Thyroid gland (tissue), 4 donors: ENCODE results near the gene NUP85. TPM values are rescaled to one million over a fixed set of nuclear protein-coding genes. Genes with fewer than 3 reads are reported as not detected.

ENCODE experiments used
- DNase-seq, 2 donors: peaks; one replicate each; pipeline ENCODE4 v3.0.0-alpha.2; 2019
- H3K27ac ChIP-seq, 3 donors: fragments of 200-600 bp; sonication (generic); 1 replicate in 2 of 3; 2 replicates in 1 of 3; pipeline ENCODE4 v1.5.1; 2016 to 2019; ENCODE audit warnings: mild to moderate bottlenecking in 1 of 3, moderate library complexity in 1 of 3
- H3K27me3 ChIP-seq: fragments of 200-600 bp; sonication (generic); one replicate; pipeline ENCODE4 v1.5.1; 2019
- H3K36me3 ChIP-seq, 2 donors: fragments of 200-600 bp; sonication (generic); one replicate each; pipeline ENCODE4 v1.5.1; 2016 to 2019
- H3K4me1 ChIP-seq, 2 donors: fragments of 200-600 bp; sonication (generic); one replicate each; pipeline ENCODE4 v1.5.1; 2017 to 2019
- H3K4me3 ChIP-seq, 3 donors: fragments of 200-600 bp; sonication (generic); replicated peaks in 1 of 3; 1 replicate in 2 of 3; 2 replicates in 1 of 3; pipeline ENCODE4 v1.5.1; 2016; ENCODE audit warnings: mild to moderate bottlenecking in 1 of 3
- H3K9me3 ChIP-seq: fragments of 200-600 bp; sonication (generic); one replicate; pipeline ENCODE4 v1.5.1; 2017
- CTCF ChIP-seq, 6 experiments: fragments of 200-600 bp in 3 of 6; fragments of 450-650 bp in 3 of 6; sonication (generic) in 3 of 6; IDR thresholded peaks; one replicate each; pipeline ENCODE4 v1.5.1; 2016 to 2019; ENCODE audit warnings: antibody characterized with exemption in 6 of 6, mild to moderate bottlenecking in 2 of 6, inconsistent platforms in 1 of 6, moderate library complexity in 1 of 6
- POLR2A ChIP-seq, 2 donors: fragments of 450-650 bp; IDR thresholded peaks; one replicate each; pipeline ENCODE4 v1.6.1; 2017; ENCODE audit warnings: antibody characterized with exemption in 2 of 2, mild to moderate bottlenecking in 2 of 2, moderate library complexity in 1 of 2
- WGBS, 2 donors: methylation state at CpG; one replicate each; pipeline ENCODE4 v1.1.5; 2017; 5-methylcytosine and 5-hydroxymethylcytosine counted together
- intact Hi-C: fragments of 100-400 bp; cut with DNase I; formaldehyde crosslinking; loops from one replicate; pipeline ENCODE4 v1.15.1; 2023
- total RNA-seq, 4 donors: library from RNA; depleted of rRNA; stranded (reverse); fragments of >200 nt; gene quantifications; one replicate each; pipeline ENCODE4 v1.2.3, GENCODE V29; 2016

NUP85 gene
- total RNA-seq, 4 donors from 2014 or later = 24.7 to 31.7 (median 27.1) TPM

GRCh38 chr17:75209061-75209460 lies 3.6 kb downstream of the NUP85 start:
- TF ChIP-seq POLR2A (IDR thresholded peaks at IDR 0.05) (no peak), CTCF (IDR thresholded peaks at IDR 0.05) (no peak)
- intact Hi-C loops = no loop called here
- H3K4me3 ChIP-seq = no peak overlapping the region
- WGBS, 2 donors = 85 to 88% methylated on average over 3 of the region's 3 CpGs
- H3K27me3 ChIP-seq = no peaks in the 10 kb centered on the region
- H3K27ac ChIP-seq = no peak overlapping the region
- no peaks in the 10 kb centered on the region for H3K9me3 ChIP-seq
- H3K36me3 ChIP-seq = peaks cover 26 to 28% of the 10 kb centered on the region in 2 donors
- DNase-seq = no peak
- peaks cover 0 to 15% of the 10 kb centered on the region in 2 donors for H3K4me1 ChIP-seq

- 97% methylated on average over 5 to 6 of the region's 6 CpGs for WGBS, 2 donors
- H3K4me1 ChIP-seq = no peaks in the 10 kb centered on the region
- no peaks in the 10 kb centered on the region for H3K9me3 ChIP-seq
- no peak for DNase-seq
- TF ChIP-seq CTCF (IDR thresholded peaks at IDR 0.05) (no peak), POLR2A (IDR thresholded peaks at IDR 0.05) (no peak)
- no peaks in the 10 kb centered on the region for H3K27me3 ChIP-seq
- no peak overlapping the region for H3K4me3 ChIP-seq
- H3K36me3 ChIP-seq = peaks cover 44 to 57% of the 10 kb centered on the region in 2 donors
- intact Hi-C loops = no loop called here
- H3K27ac ChIP-seq = no peak overlapping the region
Measured at GRCh38 chr17:75218131-75218530, 12.7 kb downstream of the NUP85 start.

- H3K27me3 ChIP-seq = no peaks in the 10 kb centered on the region
- 97 to 100% methylated on average over 3 of the region's 3 CpGs for WGBS, 2 donors
- intact Hi-C loops = no loop called here
- DNase-seq = no peak
- no peak overlapping the region for H3K27ac ChIP-seq
- H3K4me3 ChIP-seq = no peak overlapping the region
- H3K9me3 ChIP-seq = no peaks in the 10 kb centered on the region
- peaks cover 28 to 41% of the 10 kb centered on the region in 2 donors for H3K36me3 ChIP-seq
- TF ChIP-seq POLR2A (IDR thresholded peaks at IDR 0.05) (no peak), CTCF (IDR thresholded peaks at IDR 0.05) (no peak)
- no peaks in the 10 kb centered on the region for H3K4me1 ChIP-seq
Measured at GRCh38 chr17:75219815-75220214, 14.3 kb downstream of the NUP85 start.

- no peak overlapping the region for H3K4me3 ChIP-seq
- TF ChIP-seq POLR2A (IDR thresholded peaks at IDR 0.05) = no peak
- no peak for TF ChIP-seq CTCF (IDR thresholded peaks at IDR 0.05)
- no peak for DNase-seq
- no peaks in the 10 kb centered on the region for H3K4me1 ChIP-seq
- peaks cover 27 to 32% of the 10 kb centered on the region in 2 donors for H3K36me3 ChIP-seq
- intact Hi-C loops = no loop called here
- H3K27me3 ChIP-seq = no peaks in the 10 kb centered on the region
- no peaks in the 10 kb centered on the region for H3K9me3 ChIP-seq
- 83 to 84% methylated on average over 11 to 14 of the region's 14 CpGs for WGBS, 2 donors
- no peak overlapping the region for H3K27ac ChIP-seq
Measured at GRCh38 chr17:75225016-75225415, 19.5 kb downstream of the NUP85 start.

- DNase-seq = no peak
- Histone ChIP-seq H3K4me3 (no peak overlapping the region), H3K4me1 (no peaks in the 10 kb centered on the region), H3K27ac (no peak overlapping the region), H3K27me3 (no peaks in the 10 kb centered on the region), H3K36me3 (peaks cover 46 to 51% of the 10 kb centered on the region in 2 donors), H3K9me3 (no peaks in the 10 kb centered on the region)
- intact Hi-C loops = no loop called here
- 81 to 93% methylated on average over 5 of the region's 5 CpGs for WGBS, 2 donors
- no peak for TF ChIP-seq POLR2A (IDR thresholded peaks at IDR 0.05)
- no peak for TF ChIP-seq CTCF (IDR thresholded peaks at IDR 0.05)
Measured at GRCh38 chr17:75227729-75228128, 22.2 kb downstream of the NUP85 start.
